LNCaP clone FGC (cell line): ENCODE measurements around the gene ADGRV1.

Experiments used
- DNase-seq: peaks from one replicate; pipeline ENCODE4 v3.0.0-alpha.2; 2011; ENCODE audit warnings: low read depth
- H3K4me3 ChIP-seq: 2 replicates; pipeline ENCODE4 v1.5.1; 2011; ENCODE audit warnings: mild to moderate bottlenecking, low read depth, low read length, control low read depth
- TF ChIP-seq, protein P1 (sequence below): IDR thresholded peaks from 2 replicates; pipeline ENCODE4 v1.5.1; 2012; ENCODE audit warnings: mild to moderate bottlenecking; ENCODE audit not compliant: control insufficient read depth, insufficient read depth; ENCODE audit errors: extremely low read depth

Gene ADGRV1

DNA sequence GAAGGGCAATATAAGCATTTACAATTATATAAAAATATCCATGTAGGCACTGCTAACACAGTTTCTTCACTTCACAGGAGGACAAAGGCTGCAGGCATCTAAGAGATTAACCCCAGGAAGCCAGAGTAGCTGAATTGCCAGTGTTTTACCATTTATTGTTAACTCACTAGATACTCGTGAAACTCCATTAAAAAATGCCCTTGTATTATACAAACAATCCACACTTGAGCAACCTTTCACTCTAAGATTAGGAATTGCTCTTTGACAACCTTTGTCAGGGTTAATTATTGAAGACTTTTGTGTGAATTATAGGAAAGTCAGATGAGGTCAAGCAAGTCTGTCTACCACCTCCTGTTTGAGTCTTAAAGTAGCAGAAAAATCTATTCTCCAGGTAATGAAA is 317.8 kb downstream of the ADGRV1 start:
- no peak overlapping the region for H3K4me3 ChIP-seq
- TF ChIP-seq, protein P1, sequence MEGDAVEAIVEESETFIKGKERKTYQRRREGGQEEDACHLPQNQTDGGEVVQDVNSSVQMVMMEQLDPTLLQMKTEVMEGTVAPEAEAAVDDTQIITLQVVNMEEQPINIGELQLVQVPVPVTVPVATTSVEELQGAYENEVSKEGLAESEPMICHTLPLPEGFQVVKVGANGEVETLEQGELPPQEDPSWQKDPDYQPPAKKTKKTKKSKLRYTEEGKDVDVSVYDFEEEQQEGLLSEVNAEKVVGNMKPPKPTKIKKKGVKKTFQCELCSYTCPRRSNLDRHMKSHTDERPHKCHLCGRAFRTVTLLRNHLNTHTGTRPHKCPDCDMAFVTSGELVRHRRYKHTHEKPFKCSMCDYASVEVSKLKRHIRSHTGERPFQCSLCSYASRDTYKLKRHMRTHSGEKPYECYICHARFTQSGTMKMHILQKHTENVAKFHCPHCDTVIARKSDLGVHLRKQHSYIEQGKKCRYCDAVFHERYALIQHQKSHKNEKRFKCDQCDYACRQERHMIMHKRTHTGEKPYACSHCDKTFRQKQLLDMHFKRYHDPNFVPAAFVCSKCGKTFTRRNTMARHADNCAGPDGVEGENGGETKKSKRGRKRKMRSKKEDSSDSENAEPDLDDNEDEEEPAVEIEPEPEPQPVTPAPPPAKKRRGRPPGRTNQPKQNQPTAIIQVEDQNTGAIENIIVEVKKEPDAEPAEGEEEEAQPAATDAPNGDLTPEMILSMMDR, result no peak
- no peak for DNase-seq

DNA sequence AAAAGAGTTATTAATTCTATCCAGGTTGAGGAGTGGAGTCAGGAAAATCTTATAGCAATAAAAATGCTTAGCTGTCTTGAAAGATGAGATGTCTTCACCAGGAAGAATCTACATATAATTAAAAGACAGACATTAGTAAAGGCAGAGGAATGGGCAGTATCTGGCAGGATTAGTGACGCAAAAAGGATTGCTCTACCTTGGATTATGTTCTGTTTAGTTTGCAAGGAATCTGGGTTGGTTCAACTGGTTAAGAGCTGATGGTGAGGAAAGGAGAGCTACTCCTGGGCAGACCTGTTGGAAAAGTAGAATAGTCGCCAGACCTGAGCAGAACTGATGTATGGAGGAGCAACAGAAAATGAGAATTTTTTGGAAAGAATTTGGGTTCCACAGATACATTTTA is 318.5 kb downstream of the ADGRV1 start:
- no peak for DNase-seq
- no peak overlapping the region for H3K4me3 ChIP-seq
- TF ChIP-seq, protein P1, result no peak

DNA sequence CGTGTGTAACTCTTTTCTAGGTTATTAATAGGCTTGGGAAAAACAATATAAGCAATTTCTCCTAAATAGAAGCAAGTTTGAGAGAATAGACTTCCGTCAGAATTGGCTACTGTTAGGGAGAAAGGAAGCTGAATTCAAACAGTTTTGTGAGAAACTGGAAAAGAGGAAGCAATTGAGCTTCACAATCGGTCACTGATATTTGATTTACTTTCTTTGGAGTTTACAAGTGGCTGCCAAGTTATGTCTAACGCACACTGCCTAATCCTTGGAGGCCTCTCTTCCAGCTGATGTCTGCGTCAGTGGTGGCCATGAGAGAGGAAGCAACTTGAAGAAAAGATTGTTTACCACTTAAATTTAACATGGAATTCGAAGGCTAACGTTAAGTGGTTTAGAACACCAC is 319.5 kb downstream of the ADGRV1 start:
- no peak overlapping the region for H3K4me3 ChIP-seq
- TF ChIP-seq, protein P1, result no peak
- no peak for DNase-seq

DNA sequence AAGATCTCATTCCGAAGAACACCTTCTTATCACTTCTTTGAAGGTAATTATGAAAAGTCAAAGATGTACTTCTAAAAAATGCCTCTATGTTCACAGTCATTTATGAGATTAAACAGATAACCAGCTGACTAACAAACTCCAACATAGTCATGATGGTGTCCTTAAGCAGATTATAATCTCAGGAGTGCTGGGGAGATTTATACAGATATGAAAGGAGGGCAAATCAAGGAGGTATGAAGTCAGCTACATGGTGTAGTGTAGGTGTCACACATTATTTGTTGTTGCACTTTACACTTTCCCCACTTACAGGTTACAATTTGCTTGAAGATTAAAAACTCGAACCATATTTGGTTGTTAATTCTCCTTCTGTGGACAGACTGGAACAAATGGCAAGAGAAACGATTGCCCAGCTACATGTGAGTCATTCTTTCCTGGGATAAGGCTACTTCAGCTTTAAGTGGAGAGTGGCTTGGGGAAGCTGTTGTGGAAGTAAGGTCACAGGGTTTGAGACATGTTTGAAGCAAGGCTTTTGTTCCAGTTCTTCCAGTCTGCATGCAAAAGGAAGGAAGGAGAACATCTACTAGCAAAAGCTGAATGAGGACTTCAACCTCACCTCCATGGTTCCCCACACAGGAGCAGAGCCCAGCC is 320.1 kb downstream of the ADGRV1 start:
- no peak for DNase-seq
- TF ChIP-seq, protein P1, result no peak
- H3K4me3 ChIP-seq, result no peak overlapping the region

DNA sequence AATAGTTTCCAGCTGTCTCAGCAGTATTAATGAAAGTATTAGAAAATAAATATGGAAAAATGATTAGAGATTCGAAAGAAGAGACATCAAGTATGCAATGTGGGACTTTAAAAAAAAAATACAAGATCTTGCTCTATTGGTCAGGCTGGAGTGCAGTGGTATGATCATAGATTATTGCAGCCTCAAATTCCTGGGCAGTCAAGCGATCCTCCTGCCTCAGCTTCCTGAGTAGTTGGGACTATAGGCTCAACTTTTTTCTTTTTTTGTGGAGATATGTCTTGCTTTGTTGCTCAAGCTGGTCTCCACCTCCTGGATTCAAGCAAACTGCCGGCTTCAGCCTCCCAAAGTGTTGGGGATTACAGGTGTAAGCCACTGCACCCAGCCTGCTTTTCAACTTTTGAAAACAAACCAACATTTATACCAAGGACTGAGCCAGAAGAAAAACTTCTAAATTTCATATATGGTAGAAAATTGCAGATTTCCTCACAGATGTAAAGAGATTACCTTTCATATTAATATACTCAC is 323.1 kb downstream of the ADGRV1 start:
- TF ChIP-seq, protein P1, result no peak
- no peak overlapping the region for H3K4me3 ChIP-seq
- no peak for DNase-seq

DNA sequence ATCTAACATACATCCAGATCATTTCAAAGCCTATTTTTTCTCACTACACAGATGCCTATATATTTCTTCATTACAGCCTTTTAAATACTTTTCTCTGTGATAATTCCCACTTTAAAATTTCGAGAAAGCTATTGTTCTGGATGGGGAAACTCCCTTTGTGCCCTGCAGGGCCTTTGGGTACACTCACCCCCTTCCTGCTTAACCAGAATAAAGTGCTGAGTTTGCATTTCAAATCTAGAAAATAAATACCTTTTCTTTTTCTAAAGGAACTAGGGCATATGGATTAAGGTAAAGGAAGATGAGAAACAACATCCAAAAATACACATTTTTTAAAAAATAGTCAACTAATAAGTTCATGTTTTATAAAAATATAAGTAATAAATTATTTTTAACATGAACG is 323.9 kb downstream of the ADGRV1 start:
- no peak for DNase-seq
- H3K4me3 ChIP-seq, result no peak overlapping the region
- TF ChIP-seq, protein P1, result no peak

DNA sequence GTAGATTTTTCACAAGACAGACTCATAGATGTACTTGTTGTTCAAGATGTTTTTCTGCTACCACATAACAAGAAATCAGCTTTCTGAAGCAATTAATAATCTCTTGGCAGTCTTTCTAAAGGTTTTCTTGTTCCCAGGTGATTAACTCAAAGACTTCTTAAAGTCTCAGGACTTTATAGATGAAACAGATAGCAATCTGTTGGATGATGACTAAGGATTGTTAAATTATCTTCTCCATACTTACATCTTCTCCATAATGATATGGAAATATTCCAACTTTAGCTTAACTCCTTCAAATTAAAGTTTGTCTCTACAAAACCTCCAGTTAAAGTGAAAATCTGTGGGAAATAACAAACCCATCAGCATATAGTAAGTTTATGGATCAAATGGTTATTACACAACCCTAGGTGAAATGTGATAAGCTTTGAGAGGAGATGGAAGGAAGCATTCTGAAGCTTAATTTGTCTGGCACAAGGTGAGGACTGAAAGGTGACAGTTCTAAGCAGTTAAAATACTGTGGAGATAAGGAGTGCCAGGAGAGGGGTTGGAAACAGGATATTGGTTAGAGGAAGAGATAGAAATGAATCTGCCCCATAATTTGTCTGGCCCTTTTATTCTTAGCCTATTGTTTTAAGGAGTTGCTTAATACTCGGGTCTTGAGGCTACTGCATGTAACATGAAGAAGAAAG is 326.7 kb downstream of the ADGRV1 start:
- TF ChIP-seq, protein P1, result no peak
- DNase-seq, result no peak
- no peak overlapping the region for H3K4me3 ChIP-seq
